D341Med (cell line): Measurements from ENCODE around the gene SLC5A12.

Experiments used
- DNase-seq: peaks from one replicate; pipeline ENCODE4 v3.0.0; 2012; ENCODE audit warnings: low spot score

Gene SLC5A12

GRCh38 chr11:26721948-26722475 lies at the start of gene SLC5A12:
Gene SLC5A12, minus strand, starts transcription at chr11:26722060. Its CDS starts 346 bp downstream, at chr11:26721714.
- DNase-seq = no peak

GRCh38 chr11:26769027-26769426 lies 47.2 kb upstream of the SLC5A12 start:
- DNase-seq = no peak

- no peak for DNase-seq
These were observed 45.2 kb upstream of the SLC5A12 start for GRCh38 chr11:26767060-26767459.

- no peak for DNase-seq
These were observed 43.5 kb upstream of the SLC5A12 start for GRCh38 chr11:26765323-26765722.

GRCh38 chr11:26764825-26765224 lies 43.0 kb upstream of the SLC5A12 start:
- no peak for DNase-seq

- no peak for DNase-seq
These were observed 42.5 kb upstream of the SLC5A12 start for GRCh38 chr11:26764315-26764714.

GRCh38 chr11:26762089-26762488 lies 40.2 kb upstream of the SLC5A12 start:
- no peak for DNase-seq

- peak; percentile 49 for DNase-seq
These were observed 39.5 kb upstream of the SLC5A12 start for GRCh38 chr11:26761361-26761809.

GRCh38 chr11:26757995-26758394 lies 36.1 kb upstream of the SLC5A12 start:
- no peak for DNase-seq

- no peak for DNase-seq
These were observed 33.9 kb upstream of the SLC5A12 start for GRCh38 chr11:26755762-26756161.

- peak; percentile 43 for DNase-seq
These were observed 32.1 kb upstream of the SLC5A12 start for GRCh38 chr11:26753723-26754504.

GRCh38 chr11:26749927-26750326 lies 28.1 kb upstream of the SLC5A12 start:
- no peak for DNase-seq

GRCh38 chr11:26743622-26744021 lies 21.8 kb upstream of the SLC5A12 start:
- DNase-seq = no peak

- no peak for DNase-seq
These were observed 21.1 kb upstream of the SLC5A12 start for GRCh38 chr11:26742966-26743365.

- no peak for DNase-seq
These were observed 19.2 kb upstream of the SLC5A12 start for GRCh38 chr11:26741036-26741435.

GRCh38 chr11:26739366-26740073 lies 17.7 kb upstream of the SLC5A12 start:
- no peak for DNase-seq

GRCh38 chr11:26734691-26735090 lies 12.8 kb upstream of the SLC5A12 start:
- DNase-seq = no peak

- DNase-seq = no peak
These were observed 9.2 kb upstream of the SLC5A12 start for GRCh38 chr11:26731084-26731456.

GRCh38 chr11:26730414-26731083 lies 8.7 kb upstream of the SLC5A12 start:
- no peak for DNase-seq

- no peak for DNase-seq
These were observed 7.4 kb upstream of the SLC5A12 start for GRCh38 chr11:26729284-26729683.

GRCh38 chr11:26726960-26727359 lies 5.1 kb upstream of the SLC5A12 start:
- no peak for DNase-seq

- no peak for DNase-seq
These were observed 1.9 kb downstream of the SLC5A12 start for GRCh38 chr11:26719998-26720397.
